ENCODE data around the gene ARHGEF19. TPM values are rescaled to one million over a fixed set of nuclear protein-coding genes. Genes with fewer than 3 reads are reported as not detected.

The ARHGEF19 gene
- total RNA-seq, 1 donor = 9.9 TPM

DNA sequence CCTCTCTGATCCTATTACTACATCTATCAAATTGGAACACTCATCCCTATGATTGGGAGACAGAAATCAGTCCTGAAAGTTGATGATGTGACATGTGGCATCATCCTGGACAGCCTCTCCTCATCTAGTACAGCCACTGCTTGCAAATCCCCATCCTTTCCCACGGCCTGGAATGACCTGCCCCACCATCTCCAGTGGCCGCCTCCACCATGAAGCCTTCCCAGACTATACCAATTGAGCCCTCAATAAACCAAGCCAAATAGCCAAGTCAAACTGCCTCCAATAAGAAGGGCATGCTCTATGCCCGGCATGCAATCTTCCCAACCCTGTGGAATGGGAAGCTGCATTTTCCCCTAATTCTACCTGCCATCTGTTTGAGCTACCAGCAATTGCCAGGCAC lies 561 bp upstream of the ARHGEF19 start:
- no peak for DNase-seq (ENCODE audit: low read depth)
- TF ChIP-seq CTCF (IDR thresholded peaks at IDR 0.05; ENCODE audit: insufficient read depth, low read depth, low read length) = no peak

DNA sequence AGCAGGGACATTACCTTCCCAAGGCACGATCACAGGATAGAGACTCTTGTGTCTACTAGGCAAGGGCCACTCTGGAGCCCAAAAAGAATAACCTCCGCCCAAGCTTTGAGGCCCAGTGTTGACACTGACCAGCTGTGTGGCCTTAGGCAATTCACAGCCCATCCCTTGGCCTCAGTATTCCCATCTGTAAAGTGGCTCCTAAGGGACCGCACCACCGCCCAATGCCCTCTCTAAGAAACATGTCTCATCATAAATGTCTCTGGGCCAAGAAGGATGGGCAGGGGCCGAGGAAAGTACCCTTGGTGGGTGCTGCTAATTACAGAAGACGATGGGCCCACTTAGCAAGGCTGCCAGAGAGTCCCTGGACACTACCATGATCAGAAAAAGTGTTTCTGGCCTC lies 628 bp downstream of the ARHGEF19 start:
- DNase-seq (ENCODE audit: low read depth) = no peak
- H3K4me3 ChIP-seq (ENCODE audit: low read depth, low read length) = no peak overlapping the region
- no peak for TF ChIP-seq CTCF (IDR thresholded peaks at IDR 0.05; ENCODE audit: insufficient read depth, low read depth, low read length)

More for the DNA sequence above, 561 bp upstream of the ARHGEF19 start:
- no peak overlapping the region for H3K4me3 ChIP-seq (ENCODE audit: low read depth, low read length)

DNA sequence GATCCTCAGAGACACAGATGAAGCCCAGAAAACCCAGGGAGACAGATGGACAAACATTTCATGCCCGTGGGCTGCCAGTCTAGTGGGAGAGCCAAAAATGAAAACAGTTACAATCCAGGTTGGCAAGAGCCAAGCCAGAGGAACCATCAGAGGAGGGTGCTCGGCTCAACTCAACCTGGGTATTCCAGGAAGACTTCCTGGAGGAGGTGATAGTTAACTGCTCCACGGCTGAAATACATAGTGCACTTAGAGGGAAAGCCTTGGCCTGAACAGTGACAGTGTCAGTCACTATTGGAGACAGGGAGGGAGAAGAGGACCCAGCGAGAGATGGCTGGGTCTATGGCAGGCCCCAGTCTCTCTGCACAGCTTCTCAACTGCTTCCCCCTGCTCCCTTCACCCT lies 1.9 kb downstream of the ARHGEF19 start:
- no peak for DNase-seq (ENCODE audit: low read depth)
- H3K4me3 ChIP-seq (ENCODE audit: low read depth, low read length) = no peak overlapping the region
- no peak for TF ChIP-seq CTCF (IDR thresholded peaks at IDR 0.05; ENCODE audit: insufficient read depth, low read depth, low read length)

DNA sequence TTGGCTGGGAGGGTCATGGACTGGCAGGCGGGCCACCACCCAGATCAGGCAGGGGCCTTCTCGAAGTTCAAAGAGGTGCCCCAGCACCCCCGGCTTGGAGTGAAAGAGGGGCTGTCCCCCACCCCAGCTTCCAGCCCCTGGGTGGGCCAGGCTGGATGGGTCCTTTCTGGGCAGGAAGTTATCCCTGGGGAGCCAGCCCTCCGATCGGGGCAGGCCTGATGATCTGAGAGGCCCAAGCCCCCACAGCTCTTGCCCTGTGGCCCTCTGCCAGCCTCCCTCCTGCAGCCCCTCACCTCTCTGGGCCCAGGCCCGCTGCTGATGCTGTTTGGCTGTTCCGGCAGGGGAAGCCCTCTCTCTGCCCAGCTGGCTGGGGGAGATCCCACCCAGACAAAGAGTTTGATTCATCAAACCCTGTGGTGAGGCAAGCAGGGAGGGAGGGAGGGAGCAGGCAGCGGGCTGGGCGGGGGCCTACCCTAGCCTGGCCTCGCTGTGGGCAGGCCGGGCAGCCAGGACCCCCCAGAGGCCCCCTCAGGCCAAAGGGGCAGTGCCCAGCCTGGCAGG lies 2.5 kb downstream of the ARHGEF19 start:
- TF ChIP-seq CTCF (IDR thresholded peaks at IDR 0.05; ENCODE audit: insufficient read depth, low read depth, low read length) = no peak
- no peak overlapping the region for H3K4me3 ChIP-seq (ENCODE audit: low read depth, low read length)
- DNase-seq (ENCODE audit: low read depth) = no peak

DNA sequence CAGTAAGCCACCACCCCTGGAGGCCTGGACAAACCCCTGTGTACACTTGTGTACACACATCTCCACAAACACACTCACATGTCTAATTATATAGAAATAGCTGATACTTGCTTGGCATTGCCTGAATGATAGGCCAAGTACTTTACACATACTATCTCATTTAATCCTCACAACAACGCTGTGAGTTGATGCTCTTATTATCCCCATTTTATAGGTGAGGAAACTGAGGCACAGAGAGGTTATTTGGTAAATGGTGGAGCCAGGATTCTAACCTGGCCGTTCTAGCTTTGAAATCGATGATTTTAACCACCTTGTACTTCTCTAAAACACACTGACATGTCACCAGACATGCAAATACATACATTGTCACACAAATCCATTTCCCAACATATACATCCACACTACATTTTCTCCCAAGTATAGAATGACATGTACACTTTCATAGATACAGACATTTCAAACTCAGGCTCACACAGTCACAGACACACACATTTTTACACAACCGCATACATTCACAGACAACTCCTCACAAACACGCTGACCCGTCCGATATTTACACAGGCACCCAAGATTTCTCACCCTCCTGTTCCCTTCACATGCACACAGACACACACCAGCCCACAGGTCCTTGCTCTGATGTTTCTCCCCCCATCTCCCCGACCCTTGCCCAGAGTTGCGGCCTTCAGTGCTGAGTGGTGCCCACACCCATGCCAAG lies 3.2 kb downstream of the ARHGEF19 start:
- H3K4me3 ChIP-seq (ENCODE audit: low read depth, low read length) = no peak overlapping the region
- TF ChIP-seq CTCF (IDR thresholded peaks at IDR 0.05; ENCODE audit: insufficient read depth, low read depth, low read length) = no peak
- DNase-seq (ENCODE audit: low read depth) = no peak

- no peak for DNase-seq (ENCODE audit: low read depth)
- no peak overlapping the region for H3K4me3 ChIP-seq (ENCODE audit: low read depth, low read length)
- no peak for TF ChIP-seq CTCF (IDR thresholded peaks at IDR 0.05; ENCODE audit: insufficient read depth, low read depth, low read length)
Observed at GRCh38 chr1:16208270-16208987, 4.0 kb downstream of the ARHGEF19 start.
